HUES64 (cell line): ENCODE data around the gene MMP15.
"Not testable (repeated sequence)": the region's sequence is repeated elsewhere in the genome, so short reads cannot be mapped to it uniquely, and the experiment has no call there.

Experiments
- H3K27ac ChIP-seq: 2 replicates; pipeline ENCODE4 v1.7.0; 2013; ENCODE audit warnings: low read depth, low read length, inconsistent platforms
- H3K27me3 ChIP-seq: 2 replicates; pipeline ENCODE4 v1.6.1; 2013; ENCODE audit warnings: mild to moderate bottlenecking, low read length; ENCODE audit not compliant: insufficient read depth
- H3K36me3 ChIP-seq: 2 replicates; pipeline ENCODE4 v1.6.1; 2013; ENCODE audit warnings: mild to moderate bottlenecking, low read length; ENCODE audit not compliant: insufficient read depth
- H3K4me1 ChIP-seq: 2 replicates; pipeline ENCODE4 v1.6.1; 2013; ENCODE audit warnings: mild to moderate bottlenecking, low read length, moderate library complexity; ENCODE audit not compliant: insufficient read depth
- H3K4me3 ChIP-seq: 2 replicates; pipeline ENCODE4 v1.5.1; 2013; ENCODE audit warnings: mild to moderate bottlenecking, low read length, moderate library complexity
- H3K9ac ChIP-seq: 2 replicates; pipeline ENCODE4 v1.6.1; 2013; ENCODE audit warnings: mild to moderate bottlenecking, low read depth, low read length
- H3K9me3 ChIP-seq: 2 replicates; pipeline ENCODE4 v1.6.1; 2013; ENCODE audit warnings: low read depth, low read length; ENCODE audit not compliant: insufficient read depth
- WGBS: fragments of 150-250, 120-280 bp; methylation state at CpG from one replicate; pipeline ENCODE4 v1.1.7; 2013; ENCODE audit warnings: missing lambda C conversion rate; 5-methylcytosine and 5-hydroxymethylcytosine counted together

MMP15 gene

GRCh38 chr16:58080657-58081056 lies 55.1 kb downstream of the MMP15 start:
- not testable (repeated sequence) for H3K36me3 ChIP-seq, H3K9me3 ChIP-seq, H3K4me1 ChIP-seq, H3K9ac ChIP-seq, H3K4me3 ChIP-seq, H3K27ac ChIP-seq, H3K27me3 ChIP-seq
- WGBS: 96% methylated on average over 5 of the region's 5 CpGs

DNA sequence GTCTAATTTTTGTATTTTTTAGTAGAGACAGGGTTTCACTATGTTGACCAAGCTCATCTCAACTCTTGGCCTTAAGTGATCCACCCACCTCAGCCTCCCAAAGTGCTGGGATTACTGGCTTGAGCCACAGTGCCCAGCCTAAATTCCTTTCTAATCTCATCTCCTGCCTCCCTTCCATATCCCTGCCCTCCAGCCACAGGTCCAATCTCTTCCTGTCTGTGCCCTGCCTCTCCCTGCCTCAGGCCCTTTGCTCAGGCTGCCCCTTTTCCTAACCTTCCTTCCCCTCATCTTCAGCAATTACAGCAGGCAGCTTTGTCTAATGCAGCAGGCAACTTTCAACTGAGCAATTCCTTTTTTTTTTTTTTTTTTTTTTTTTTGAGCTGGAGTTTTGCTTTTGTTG lies 56.8 kb downstream of the MMP15 start:
- Histone ChIP-seq H3K36me3 (no peaks in the 10 kb centered on the region), H3K4me3 (no peak overlapping the region), H3K9ac (no peak overlapping the region), H3K4me1 (0 out of 2 replicates have a peak, but pooled peaks cover 5% of the 10 kb centered on the region), H3K27me3 (no peaks in the 10 kb centered on the region), H3K27ac (no peak overlapping the region), H3K9me3 (no peaks in the 10 kb centered on the region)

- H3K4me3 ChIP-seq: no peak overlapping the region
- H3K36me3 ChIP-seq: no peaks in the 10 kb centered on the region
- no peaks in the 10 kb centered on the region for H3K9me3 ChIP-seq
- no peak overlapping the region for H3K27ac ChIP-seq
- H3K27me3 ChIP-seq: no peaks in the 10 kb centered on the region
- no peak overlapping the region for H3K9ac ChIP-seq
- 76% methylated on average over 6 of the region's 6 CpGs for WGBS
- H3K4me1 ChIP-seq: 0 out of 2 replicates have a peak, but pooled peaks cover 5% of the 10 kb centered on the region
Observed at GRCh38 chr16:58084635-58085034, 59.1 kb downstream of the MMP15 start.

DNA sequence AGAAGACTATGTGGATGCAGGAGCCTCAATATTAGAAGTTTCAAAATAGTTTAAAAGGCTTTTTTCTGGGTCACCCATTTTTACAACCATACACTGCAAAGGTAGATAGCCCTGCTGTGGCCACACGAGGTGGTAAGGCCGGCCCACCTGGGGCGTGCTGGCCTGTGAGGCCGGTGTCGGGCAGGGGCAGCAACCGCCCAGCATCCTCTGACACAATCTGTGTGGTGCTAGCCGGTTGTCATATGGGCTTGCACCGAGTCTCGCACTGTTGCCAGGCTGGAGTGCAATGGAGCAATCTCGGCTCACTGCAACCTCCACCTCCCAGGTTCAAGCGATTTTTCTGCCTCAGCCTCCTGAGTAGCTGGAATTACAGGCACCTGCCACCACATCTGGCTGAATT lies 59.6 kb downstream of the MMP15 start:
- Histone ChIP-seq H3K9ac (no peak overlapping the region), H3K27ac (no peak overlapping the region), H3K4me1 (0 out of 2 replicates have a peak, but pooled peaks cover 5% of the 10 kb centered on the region), H3K4me3 (no peak overlapping the region), H3K36me3 (no peaks in the 10 kb centered on the region), H3K9me3 (no peaks in the 10 kb centered on the region), H3K27me3 (no peaks in the 10 kb centered on the region)
- 94% methylated on average over 11 of the region's 11 CpGs for WGBS

- Histone ChIP-seq H3K4me3 (no peak overlapping the region), H3K27ac (no peak overlapping the region), H3K36me3 (no peaks in the 10 kb centered on the region), H3K9ac (no peak overlapping the region), H3K27me3 (no peaks in the 10 kb centered on the region), H3K9me3 (no peaks in the 10 kb centered on the region), H3K4me1 (0 out of 2 replicates have a peak, but pooled peaks cover 5% of the 10 kb centered on the region)
- 94% methylated on average over 21 of the region's 21 CpGs for WGBS
Observed at GRCh38 chr16:58085584-58086251, 60.2 kb downstream of the MMP15 start.

DNA sequence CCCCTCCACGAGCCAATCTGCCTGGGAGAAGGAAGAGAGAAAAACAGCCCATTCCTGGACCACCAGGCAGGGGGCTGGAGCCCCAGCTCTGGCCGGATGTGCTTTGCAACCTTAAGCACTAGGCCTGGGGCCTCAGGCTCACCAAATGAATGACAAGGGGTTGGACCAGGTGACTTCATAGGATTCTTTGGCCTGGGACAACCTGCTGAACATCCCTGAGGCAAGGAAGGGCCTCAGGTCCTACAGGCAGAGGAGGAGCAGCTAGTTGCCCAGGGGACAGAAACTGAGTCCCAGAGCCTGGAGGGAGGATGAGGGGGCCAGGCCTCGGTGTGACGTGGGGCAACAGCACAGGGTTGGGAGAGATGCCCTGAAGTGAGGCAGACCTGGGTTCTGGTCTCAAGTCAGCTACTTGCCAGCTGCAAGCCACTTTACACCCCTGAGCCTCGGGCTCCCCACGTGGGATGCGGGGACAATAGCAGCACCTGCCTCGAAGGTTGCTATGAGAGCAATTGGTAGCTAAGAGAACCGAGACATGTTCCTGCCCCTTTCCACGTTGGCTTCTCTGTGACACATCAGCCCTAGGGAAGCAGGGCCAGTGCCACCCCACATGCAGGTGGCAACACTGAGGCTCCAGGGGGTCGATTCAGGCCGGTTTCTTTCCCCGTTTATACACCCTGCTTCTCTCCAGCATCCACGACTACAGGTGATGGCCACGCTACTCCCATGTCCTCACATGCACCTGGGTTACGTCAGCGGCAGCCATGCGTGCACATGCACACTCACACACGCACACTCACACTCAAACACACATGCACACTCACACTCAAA lies 61.0 kb downstream of the MMP15 start:
- 87% methylated on average over 19 of the region's 19 CpGs for WGBS

GRCh38 chr16:58087209-58087913 lies 61.8 kb downstream of the MMP15 start:
- H3K27me3 ChIP-seq: no peaks in the 10 kb centered on the region
- WGBS: 90% methylated on average over 23 of the region's 23 CpGs
- 0 out of 2 replicates have a peak, but pooled peaks cover 5% of the 10 kb centered on the region for H3K4me1 ChIP-seq
- H3K4me3 ChIP-seq: no peak overlapping the region
- no peak overlapping the region for H3K27ac ChIP-seq
- H3K36me3 ChIP-seq: no peaks in the 10 kb centered on the region
- no peaks in the 10 kb centered on the region for H3K9me3 ChIP-seq
- no peak overlapping the region for H3K9ac ChIP-seq

More for the DNA sequence above, 61.0 kb downstream of the MMP15 start:
- H3K27me3 ChIP-seq: no peaks in the 10 kb centered on the region
- no peak overlapping the region for H3K9ac ChIP-seq
- 0 out of 2 replicates have a peak, but pooled peaks cover 5% of the 10 kb centered on the region for H3K4me1 ChIP-seq
- H3K4me3 ChIP-seq: no peak overlapping the region
- no peaks in the 10 kb centered on the region for H3K36me3 ChIP-seq
- H3K9me3 ChIP-seq: no peaks in the 10 kb centered on the region
- no peak overlapping the region for H3K27ac ChIP-seq

DNA sequence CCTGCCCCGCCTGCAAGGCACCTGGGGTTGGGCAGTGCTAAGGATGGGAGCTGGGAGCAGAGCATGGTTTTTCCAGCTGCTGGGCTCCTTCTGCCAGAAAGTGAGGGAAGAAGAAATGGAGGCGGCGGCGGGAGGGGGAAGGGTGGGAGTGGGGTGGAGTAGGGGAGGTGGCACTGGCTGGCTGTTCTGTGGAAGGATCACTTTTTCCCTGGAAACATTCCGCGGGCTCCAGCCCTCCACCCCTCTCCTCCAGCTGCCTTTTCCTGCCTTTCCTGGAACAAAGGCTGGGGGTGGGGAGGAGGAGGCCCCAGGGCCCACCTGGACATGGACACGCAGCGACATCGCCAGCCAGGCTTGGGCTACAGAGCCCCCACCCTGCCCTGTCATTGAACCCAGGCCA lies 62.5 kb downstream of the MMP15 start:
- H3K36me3 ChIP-seq: no peaks in the 10 kb centered on the region
- H3K27me3 ChIP-seq: no peaks in the 10 kb centered on the region
- H3K9ac ChIP-seq: no peak overlapping the region
- no peak overlapping the region for H3K27ac ChIP-seq
- H3K9me3 ChIP-seq: no peaks in the 10 kb centered on the region
- H3K4me1 ChIP-seq: 0 out of 2 replicates have a peak, but pooled peaks cover 5% of the 10 kb centered on the region
- WGBS: 88% methylated on average over 7 of the region's 9 CpGs
- H3K4me3 ChIP-seq: no peak overlapping the region

GRCh38 chr16:58090396-58090795 lies 64.8 kb downstream of the MMP15 start:
- not testable (repeated sequence) for H3K4me3 ChIP-seq, H3K9ac ChIP-seq, H3K27me3 ChIP-seq, H3K4me1 ChIP-seq, H3K27ac ChIP-seq, H3K9me3 ChIP-seq, H3K36me3 ChIP-seq
- WGBS: 96% methylated on average over 3 of the region's 3 CpGs

GRCh38 chr16:58094026-58094425 lies 68.5 kb downstream of the MMP15 start:
- 90% methylated on average over 5 of the region's 5 CpGs for WGBS
- no peak overlapping the region for H3K9ac ChIP-seq
- no peak overlapping the region for H3K27ac ChIP-seq
- no peaks in the 10 kb centered on the region for H3K4me1 ChIP-seq
- no peak overlapping the region for H3K4me3 ChIP-seq
- H3K27me3 ChIP-seq: no peaks in the 10 kb centered on the region
- H3K9me3 ChIP-seq: no peaks in the 10 kb centered on the region
- H3K36me3 ChIP-seq: no peaks in the 10 kb centered on the region
